G401.6 (cell line): ENCODE data around the gene GRIFIN.

Experiments
- FAIRE-seq: peaks from 2 replicates; lab custom pipeline; 2012; peaks lifted over from hg19 to GRCh38; lab: Jason Lieb, UNC

GRIFIN gene

GRCh38 chr7:2452643-2453270 is 23.4 kb downstream of the GRIFIN start:
- FAIRE-seq = peak; percentile 73

GRCh38 chr7:2452074-2452507 is 24.1 kb downstream of the GRIFIN start:
- no peak for FAIRE-seq

DNA sequence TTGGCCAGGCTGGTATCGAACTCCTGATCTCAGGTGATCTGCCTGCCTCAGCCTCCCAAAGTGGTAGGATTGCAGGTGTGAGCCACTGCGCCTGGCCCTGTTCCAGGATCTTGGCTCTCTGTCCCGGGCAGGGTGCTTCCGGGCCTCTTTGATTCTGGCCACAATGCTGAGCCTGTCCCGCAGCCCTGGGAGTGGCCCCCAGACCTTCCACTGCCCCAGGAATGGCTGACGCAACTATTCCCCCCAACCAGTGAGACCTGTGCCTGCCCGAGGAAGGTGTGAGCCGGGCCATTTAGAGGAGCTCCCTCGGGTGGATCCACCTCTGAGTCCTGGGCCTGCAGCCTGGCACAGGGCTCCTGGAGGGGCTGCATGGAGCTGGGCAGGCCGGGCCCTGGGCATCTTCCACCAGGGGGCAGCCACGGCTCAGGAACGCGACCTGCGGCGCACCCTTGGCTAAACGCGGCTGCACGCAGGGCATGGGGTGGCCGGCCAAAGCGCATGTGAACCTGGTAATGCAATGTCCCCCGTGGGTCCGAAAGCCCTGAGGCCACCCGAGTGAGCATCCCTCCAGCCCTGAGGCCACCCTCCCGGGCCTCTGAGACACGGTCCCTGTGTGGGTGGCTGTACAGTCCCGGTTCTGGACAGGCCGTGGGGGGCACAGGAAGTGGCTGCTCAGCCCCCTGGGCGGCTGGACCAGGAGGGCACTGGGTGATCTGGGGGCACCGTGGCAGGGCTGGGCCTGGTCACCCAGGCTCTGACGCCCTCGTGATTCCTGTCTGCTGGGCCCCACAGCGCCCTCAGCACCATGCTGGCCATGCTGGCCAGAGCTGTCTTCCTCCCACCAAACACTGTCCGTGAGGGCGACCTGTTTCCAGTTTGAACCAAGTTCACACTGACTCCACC is 24.8 kb downstream of the GRIFIN start:
- peak; percentile 28 for FAIRE-seq

DNA sequence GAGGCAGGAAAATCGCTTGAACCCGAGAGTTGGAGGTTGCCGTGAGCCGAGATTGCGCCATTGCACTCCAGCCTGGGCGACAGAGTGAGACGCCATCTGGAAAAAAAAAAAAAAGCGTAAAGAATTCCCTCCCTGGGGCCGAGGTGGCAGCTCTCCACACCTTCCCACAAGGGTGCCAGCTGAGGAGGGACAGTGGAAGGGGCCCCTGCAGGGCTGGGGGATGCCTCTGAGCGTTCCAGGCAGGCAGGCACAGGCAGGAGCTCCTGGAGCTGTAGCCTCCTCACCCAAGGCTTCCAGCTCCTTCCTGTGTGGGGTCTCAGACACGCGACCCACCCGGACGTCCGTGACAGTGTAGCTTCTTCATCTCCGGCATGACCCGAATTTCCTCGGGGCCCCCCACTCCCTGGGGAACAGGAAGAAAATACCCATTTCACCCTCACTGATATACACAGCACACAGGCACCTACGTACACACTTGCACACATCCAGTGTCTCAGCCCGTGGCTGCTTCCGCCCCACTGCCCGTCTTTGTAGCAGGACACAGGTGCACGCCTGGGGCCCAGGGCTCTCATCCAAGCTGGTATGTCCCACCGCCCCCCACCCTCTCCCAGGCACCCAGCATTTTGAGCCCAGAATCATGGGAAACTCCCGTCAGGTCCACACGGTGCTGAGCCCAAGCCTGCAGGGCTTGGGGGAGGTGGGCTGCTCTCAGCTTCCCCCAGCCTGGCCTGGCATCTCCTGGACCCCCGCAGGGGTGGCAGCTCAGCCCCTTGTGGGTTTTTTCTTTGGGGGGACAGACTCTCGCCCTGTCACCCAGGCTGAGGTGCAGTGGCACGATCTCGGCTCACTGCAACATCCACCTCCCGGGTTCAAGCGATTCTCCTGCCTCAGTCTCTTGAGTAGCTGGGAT is 25.7 kb downstream of the GRIFIN start:
- no peak for FAIRE-seq

GRCh38 chr7:2446676-2447075 is 29.5 kb downstream of the GRIFIN start:
- no peak for FAIRE-seq

DNA sequence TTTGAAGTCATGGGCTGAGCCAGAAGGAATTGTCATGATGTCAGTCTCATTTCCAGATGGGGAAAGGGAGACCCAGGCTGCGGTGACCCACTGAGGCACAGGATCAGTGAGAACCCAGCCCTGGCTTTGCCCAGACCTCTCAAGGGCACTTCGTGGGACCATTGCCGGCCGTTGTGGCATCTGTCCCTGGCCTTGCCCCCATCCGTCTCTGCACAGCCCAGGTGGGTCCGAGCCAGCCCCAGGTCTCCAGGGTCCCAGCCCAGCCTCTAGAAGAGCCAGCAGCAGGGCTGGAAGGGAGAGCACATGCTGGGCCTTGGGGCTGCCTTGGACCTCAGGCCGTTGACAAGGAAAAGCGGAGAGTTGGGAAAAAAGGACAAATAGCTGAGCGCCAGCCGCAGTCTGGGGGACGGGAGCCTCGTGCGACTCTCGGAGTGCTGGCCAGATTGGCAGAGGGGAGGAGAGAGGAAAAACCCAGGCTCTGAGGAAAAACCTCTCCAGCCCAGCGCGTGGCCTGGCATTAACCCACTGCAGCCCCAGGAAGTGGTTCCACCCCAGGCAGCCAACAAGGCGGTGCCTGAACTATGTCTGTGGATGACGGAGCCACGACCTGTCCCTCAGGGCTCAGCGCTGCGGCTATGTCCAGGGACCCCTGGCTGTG is 30.2 kb downstream of the GRIFIN start:
- FAIRE-seq = no peak

DNA sequence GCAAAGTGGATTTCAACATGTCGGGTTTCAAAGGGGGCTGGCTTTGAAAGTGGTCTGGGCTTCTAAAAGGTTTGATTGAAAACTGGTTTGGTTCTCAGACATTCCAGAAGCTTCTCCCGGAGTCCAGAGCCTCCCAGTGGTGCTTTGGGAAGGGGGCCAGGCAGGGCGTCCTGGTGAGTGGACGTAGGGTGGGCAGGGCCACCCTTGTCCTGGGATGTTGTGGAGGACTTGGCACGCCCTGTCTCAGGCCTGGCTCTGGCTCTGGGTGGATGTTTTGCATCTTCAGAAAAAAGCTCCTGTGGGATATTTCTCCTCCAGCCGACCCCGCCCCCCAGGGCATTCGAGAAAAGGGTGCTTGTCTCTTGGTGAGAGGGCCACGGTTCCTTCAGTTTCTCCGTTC is 31.2 kb downstream of the GRIFIN start:
- FAIRE-seq = no peak

- no peak for FAIRE-seq
These were observed 31.7 kb downstream of the GRIFIN start for GRCh38 chr7:2444476-2444875.

- no peak for FAIRE-seq
These were observed 32.7 kb downstream of the GRIFIN start for GRCh38 chr7:2443491-2443890.

DNA sequence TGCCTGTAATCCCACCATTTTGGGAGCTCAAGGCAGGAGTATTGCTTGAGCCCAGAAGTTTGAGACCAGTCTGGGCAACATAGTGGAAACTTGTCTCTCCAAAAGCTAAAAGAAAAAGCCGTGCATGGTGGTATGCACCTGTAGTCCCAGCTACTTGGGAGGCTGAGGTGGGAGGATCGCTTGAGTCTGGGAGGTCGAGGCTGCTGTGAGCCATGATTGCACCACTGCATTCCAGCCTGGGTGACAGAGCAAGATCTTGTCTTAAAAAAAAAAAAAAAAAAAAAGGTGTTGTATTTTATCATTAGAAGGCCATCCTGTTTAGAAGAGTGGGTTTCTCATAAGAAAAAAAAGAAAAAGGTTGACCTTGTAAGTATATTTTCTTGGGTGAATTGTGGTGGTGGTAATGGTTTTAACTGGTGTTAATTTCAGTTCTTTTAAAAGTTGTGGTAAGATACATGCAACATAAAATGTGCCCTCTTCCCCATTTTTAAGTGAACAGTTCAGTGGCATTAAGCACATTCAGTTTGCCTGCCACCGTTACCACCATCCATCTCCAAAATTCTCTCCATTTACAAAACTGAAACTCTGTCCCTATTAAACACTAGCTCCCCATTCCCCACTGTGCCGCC is 34.7 kb downstream of the GRIFIN start:
- peak; percentile 15 for FAIRE-seq

DNA sequence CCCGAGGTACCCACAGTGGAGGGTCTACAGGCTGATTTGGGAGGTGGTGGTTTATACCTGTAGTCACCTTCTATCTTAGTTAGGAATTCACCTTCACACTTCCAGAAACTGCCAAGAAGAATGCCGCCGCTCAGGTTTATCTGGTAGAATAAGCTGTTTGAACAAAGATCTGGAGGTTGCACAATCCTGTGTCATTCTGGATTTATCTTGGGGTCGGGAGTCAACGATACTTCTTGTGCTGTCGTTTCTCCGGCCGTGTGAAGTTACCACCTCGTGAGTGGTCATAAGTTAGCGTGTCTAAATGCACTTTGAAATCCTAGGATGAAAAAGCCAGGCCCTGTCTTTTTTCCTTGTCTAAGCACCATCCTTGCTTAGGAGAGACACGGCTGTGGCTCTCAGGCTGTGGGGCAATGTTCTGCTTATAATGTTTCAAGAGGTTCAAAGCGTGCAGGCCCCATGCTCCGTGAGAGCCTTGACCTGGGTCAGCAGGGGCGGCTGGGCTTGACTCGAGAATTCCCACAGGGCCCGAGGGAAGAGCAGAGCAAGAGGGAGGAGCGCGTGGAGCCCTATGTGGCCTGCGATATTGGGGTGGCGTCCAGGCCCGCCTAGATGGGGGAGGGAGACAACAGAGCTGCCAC is 35.5 kb downstream of the GRIFIN start:
- no peak for FAIRE-seq

- FAIRE-seq = no peak
These were observed 37.4 kb downstream of the GRIFIN start for GRCh38 chr7:2438775-2439174.

DNA sequence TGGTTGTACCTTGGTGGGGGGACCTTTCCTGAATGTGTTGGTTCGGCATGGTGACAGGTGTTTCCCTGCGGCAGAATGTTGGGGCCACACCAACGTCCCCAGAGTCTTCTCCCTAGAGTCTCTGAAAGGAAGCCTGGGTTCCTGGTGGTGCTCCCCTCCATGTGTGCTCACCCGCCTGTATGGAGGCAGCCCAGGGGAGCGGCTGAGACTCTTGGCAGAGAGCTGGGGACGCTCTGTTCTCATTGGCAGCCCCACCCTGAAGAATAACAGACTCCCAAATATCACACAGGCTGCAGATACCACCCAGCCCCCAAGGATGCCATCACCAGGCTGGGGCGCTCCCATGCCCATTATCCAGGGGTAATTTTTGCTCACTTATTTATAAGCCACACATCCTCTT is 38.0 kb downstream of the GRIFIN start:
- FAIRE-seq = no peak

DNA sequence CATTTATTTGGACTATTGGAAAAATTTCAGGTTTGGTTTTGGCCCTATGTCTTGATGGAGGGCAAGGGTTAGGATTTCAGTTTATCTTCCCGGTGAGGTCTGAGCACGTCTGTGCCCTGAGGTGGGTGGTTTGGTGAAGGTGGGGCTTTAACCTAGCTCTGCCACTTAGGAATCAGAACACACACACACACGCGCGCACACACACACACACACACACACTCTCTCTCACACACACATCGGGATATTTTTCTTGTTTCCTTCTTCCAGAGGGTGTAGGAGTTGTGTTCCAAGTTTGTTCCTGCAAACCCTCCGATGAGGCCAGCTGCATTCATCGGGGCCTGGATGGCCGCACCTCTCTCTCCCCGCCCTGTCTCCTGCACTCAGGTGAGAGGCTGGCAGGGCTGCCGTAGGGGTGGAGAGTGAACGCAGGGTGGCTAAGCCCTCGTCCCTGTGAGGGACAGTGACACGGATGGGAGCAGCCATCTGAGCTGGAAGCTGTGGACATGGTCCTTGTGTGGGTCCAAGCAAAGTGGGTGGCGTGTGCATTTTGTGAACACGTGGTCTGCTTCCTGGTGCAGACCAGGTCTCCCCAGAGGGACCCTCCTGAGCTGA is 38.6 kb downstream of the GRIFIN start:
- no peak for FAIRE-seq

GRCh38 chr7:2437136-2437535 is 39.1 kb downstream of the GRIFIN start:
- FAIRE-seq = no peak

- no peak for FAIRE-seq
These were observed 39.7 kb downstream of the GRIFIN start for GRCh38 chr7:2436341-2437104.

- FAIRE-seq = no peak
These were observed 41.1 kb downstream of the GRIFIN start for GRCh38 chr7:2435146-2435545.

GRCh38 chr7:2433713-2434550 is 42.3 kb downstream of the GRIFIN start:
- FAIRE-seq = no peak
